Measurements from ENCODE around the gene AMDHD2. TPM values are rescaled to one million over a fixed set of nuclear protein-coding genes. Genes with fewer than 3 reads are reported as not detected.
A peak's percentile ranks its signal among the peaks of the same experiment; 100 is the strongest.

Gene AMDHD2
- total and polyA plus RNA-seq, 2 of the 13 experiments (the other 11 are each of a cell fraction or from before 2014, with no cell fraction given), result 33.5 to 39.1 TPM

GRCh38 chr16:2471653-2472487, 48.3 kb upstream of the AMDHD2 start (continued):
- peak; percentile 40; the same call in 1 of the 2 replicates for TF ChIP-seq ZNF564 (CRISPR knock-in tag; IDR thresholded peaks at IDR 0.05)
- no peak for TF ChIP-seq NAIF1 (CRISPR knock-in tag; IDR thresholded peaks at IDR 0.05; ENCODE audit: borderline replicate concordance)
- TF ChIP-seq KAT7 (CRISPR knock-in tag; IDR thresholded peaks at IDR 0.05; ENCODE audit: borderline replicate concordance), result no peak
- peak; percentile 58; the same call in 1 of the 2 replicates for TF ChIP-seq ATF7-NPFF (CRISPR knock-in tag; IDR thresholded peaks at IDR 0.05; ENCODE audit: low read depth)
- no peak; the same call in 1 of the 2 replicates for TF ChIP-seq PPARG (CRISPR knock-in tag; conservative IDR thresholded peaks at IDR 0.05)
- no peak for TF ChIP-seq USF2 (IDR thresholded peaks at IDR 0.05; ENCODE audit: low read depth, low read length)
- no peak for TF ChIP-seq USF2 (CRISPR knock-in tag; IDR thresholded peaks at IDR 0.05; ENCODE audit: borderline replicate concordance)
- TF ChIP-seq RXRA (CRISPR knock-in tag; IDR thresholded peaks at IDR 0.05), result peak; percentile 36; the same call in 1 of the 2 replicates
- peak; percentile 71; the same call in 1 of the 2 replicates for TF ChIP-seq RNF2 (conservative IDR thresholded peaks at IDR 0.05; ENCODE audit: low read depth)
- peak; percentile 55; the same call in 1 of the 2 replicates for TF ChIP-seq NFAT5 (CRISPR knock-in tag; IDR thresholded peaks at IDR 0.05)
- TF ChIP-seq REPIN1 (CRISPR knock-in tag; IDR thresholded peaks at IDR 0.05; ENCODE audit: borderline replicate concordance, low read depth), result no peak
- 0 out of 2 replicates have a peak, but pooled peaks have one; percentile 20 for TF ChIP-seq ARID5B (CRISPR knock-in tag; IDR thresholded peaks at IDR 0.05)
- TF ChIP-seq ZFP41 (CRISPR knock-in tag; IDR thresholded peaks at IDR 0.05; ENCODE audit: borderline replicate concordance), result peak; percentile 39; the same call in 1 of the 2 replicates
- TF ChIP-seq ZNF44 (CRISPR knock-in tag; IDR thresholded peaks at IDR 0.05), result no peak
- 0 out of 2 replicates have a peak, but pooled peaks have one; percentile 29 for TF ChIP-seq ZNF510 (CRISPR knock-in tag; IDR thresholded peaks at IDR 0.05; ENCODE audit: low read depth)
- 0 out of 2 replicates have a peak, but pooled peaks have one; percentile 50 for TF ChIP-seq GFI1 (CRISPR knock-in tag; IDR thresholded peaks at IDR 0.05; ENCODE audit: borderline replicate concordance)
- no peak for TF ChIP-seq ZNF615 (CRISPR knock-in tag; IDR thresholded peaks at IDR 0.05; ENCODE audit: borderline replicate concordance)
